Measurements from ENCODE around the gene SORBS1.

Gene SORBS1

GRCh38 chr10:95397747-95398146, 163.4 kb downstream of the SORBS1 start:
- 100% methylated on average over 2 of the region's 3 CpGs; no CpG with 5 or more reads in 1 of the 2 experiments for WGBS, 2 experiments (ENCODE audit: insufficient coverage in 2 of 2)
- H3K36me3 ChIP-seq (ENCODE audit: control insufficient read depth, insufficient read depth, low read length) = peaks cover 10% of the 10 kb centered on the region

GRCh38 chr10:95395947-95396449, 165.2 kb downstream of the SORBS1 start:
- peaks cover 10% of the 10 kb centered on the region for H3K36me3 ChIP-seq (ENCODE audit: control insufficient read depth, insufficient read depth, low read length)
- H3K4me1 ChIP-seq (ENCODE audit: control insufficient read depth, insufficient read depth, low read length, poor library complexity, severe bottlenecking) = no peaks in the 10 kb centered on the region
- H3K27ac ChIP-seq (ENCODE audit: low read depth, low read length, severe bottlenecking) = no peak overlapping the region
- H3K4me3 ChIP-seq (ENCODE audit: extremely low read depth, insufficient read depth, low read length, poor library complexity, severe bottlenecking) = no peak overlapping the region
- no peaks in the 10 kb centered on the region for H3K9me3 ChIP-seq (ENCODE audit: control insufficient read depth, low read length)
- whole genome bisulfite sequencing, 2 experiments (ENCODE audit: insufficient coverage in 2 of 2) = 94 to 95% methylated on average over 7 to 9 of the region's 10 CpGs

More at GRCh38 chr10:95397747-95398146, 163.4 kb downstream of the SORBS1 start:
- no peak overlapping the region for H3K27ac ChIP-seq (ENCODE audit: low read depth, low read length, severe bottlenecking)
- no peak overlapping the region for H3K4me3 ChIP-seq (ENCODE audit: extremely low read depth, insufficient read depth, low read length, poor library complexity, severe bottlenecking)
- no peaks in the 10 kb centered on the region for H3K9me3 ChIP-seq (ENCODE audit: control insufficient read depth, low read length)
- no peaks in the 10 kb centered on the region for H3K4me1 ChIP-seq (ENCODE audit: control insufficient read depth, insufficient read depth, low read length, poor library complexity, severe bottlenecking)

- Histone ChIP-seq H3K4me3 (ENCODE audit: extremely low read depth, insufficient read depth, low read length, poor library complexity, severe bottlenecking) (no peak overlapping the region), H3K27ac (ENCODE audit: low read depth, low read length, severe bottlenecking) (no peak overlapping the region), H3K9me3 (ENCODE audit: control insufficient read depth, low read length) (no peaks in the 10 kb centered on the region), H3K36me3 (ENCODE audit: control insufficient read depth, insufficient read depth, low read length) (peaks cover 10% of the 10 kb centered on the region), H3K4me1 (ENCODE audit: control insufficient read depth, insufficient read depth, low read length, poor library complexity, severe bottlenecking) (no peaks in the 10 kb centered on the region)
- 100% methylated on average over 3 of the region's 6 CpGs; no CpG with 5 or more reads in 1 of the 2 experiments for WGBS, 2 experiments (ENCODE audit: insufficient coverage in 2 of 2)
These were observed 166.8 kb downstream of the SORBS1 start for GRCh38 chr10:95394161-95394880.

GRCh38 chr10:95392681-95393164, 168.4 kb downstream of the SORBS1 start:
- 93% methylated on average over 5 of the region's 7 CpGs for WGBS, 2 experiments (ENCODE audit: insufficient coverage in 2 of 2)
- Histone ChIP-seq H3K4me1 (ENCODE audit: control insufficient read depth, insufficient read depth, low read length, poor library complexity, severe bottlenecking) (no peaks in the 10 kb centered on the region), H3K9me3 (ENCODE audit: control insufficient read depth, low read length) (no peaks in the 10 kb centered on the region), H3K4me3 (ENCODE audit: extremely low read depth, insufficient read depth, low read length, poor library complexity, severe bottlenecking) (no peak overlapping the region), H3K36me3 (ENCODE audit: control insufficient read depth, insufficient read depth, low read length) (peaks cover 4% of the 10 kb centered on the region), H3K27ac (ENCODE audit: low read depth, low read length, severe bottlenecking) (no peak overlapping the region)

- Histone ChIP-seq H3K27ac (ENCODE audit: low read depth, low read length, severe bottlenecking) (no peak overlapping the region), H3K36me3 (ENCODE audit: control insufficient read depth, insufficient read depth, low read length) (peaks cover 4% of the 10 kb centered on the region), H3K9me3 (ENCODE audit: control insufficient read depth, low read length) (no peaks in the 10 kb centered on the region), H3K4me3 (ENCODE audit: extremely low read depth, insufficient read depth, low read length, poor library complexity, severe bottlenecking) (no peak overlapping the region), H3K4me1 (ENCODE audit: control insufficient read depth, insufficient read depth, low read length, poor library complexity, severe bottlenecking) (no peaks in the 10 kb centered on the region)
- no CpG with 5 or more reads among the region's 3 CpGs for WGBS, 2 experiments (ENCODE audit: insufficient coverage in 2 of 2)
These were observed 169.0 kb downstream of the SORBS1 start for GRCh38 chr10:95392217-95392584.

GRCh38 chr10:95391581-95392216, 169.5 kb downstream of the SORBS1 start:
- Histone ChIP-seq H3K36me3 (ENCODE audit: control insufficient read depth, insufficient read depth, low read length) (peaks cover under 1% of the 10 kb centered on the region), H3K9me3 (ENCODE audit: control insufficient read depth, low read length) (no peaks in the 10 kb centered on the region), H3K4me3 (ENCODE audit: extremely low read depth, insufficient read depth, low read length, poor library complexity, severe bottlenecking) (no peak overlapping the region), H3K27ac (ENCODE audit: low read depth, low read length, severe bottlenecking) (no peak overlapping the region), H3K4me1 (ENCODE audit: control insufficient read depth, insufficient read depth, low read length, poor library complexity, severe bottlenecking) (no peaks in the 10 kb centered on the region)
- 40 to 55% methylated on average over 1 to 3 of the region's 4 CpGs for WGBS, 2 experiments (ENCODE audit: insufficient coverage in 2 of 2)

- 100% methylated on average over 1 of the region's 1 CpG for WGBS, 2 experiments (ENCODE audit: insufficient coverage in 2 of 2)
- Histone ChIP-seq H3K4me1 (ENCODE audit: control insufficient read depth, insufficient read depth, low read length, poor library complexity, severe bottlenecking) (no peaks in the 10 kb centered on the region), H3K27ac (ENCODE audit: low read depth, low read length, severe bottlenecking) (no peak overlapping the region), H3K36me3 (ENCODE audit: control insufficient read depth, insufficient read depth, low read length) (no peaks in the 10 kb centered on the region), H3K4me3 (ENCODE audit: extremely low read depth, insufficient read depth, low read length, poor library complexity, severe bottlenecking) (no peak overlapping the region), H3K9me3 (ENCODE audit: control insufficient read depth, low read length) (no peaks in the 10 kb centered on the region)
These were observed 170.0 kb downstream of the SORBS1 start for GRCh38 chr10:95391164-95391563.

GRCh38 chr10:95389982-95390381, 171.2 kb downstream of the SORBS1 start:
- no peaks in the 10 kb centered on the region for H3K9me3 ChIP-seq (ENCODE audit: control insufficient read depth, low read length)
- H3K4me3 ChIP-seq (ENCODE audit: extremely low read depth, insufficient read depth, low read length, poor library complexity, severe bottlenecking) = no peak overlapping the region
- no peak overlapping the region for H3K27ac ChIP-seq (ENCODE audit: low read depth, low read length, severe bottlenecking)
- H3K36me3 ChIP-seq (ENCODE audit: control insufficient read depth, insufficient read depth, low read length) = no peaks in the 10 kb centered on the region
- no peaks in the 10 kb centered on the region for H3K4me1 ChIP-seq (ENCODE audit: control insufficient read depth, insufficient read depth, low read length, poor library complexity, severe bottlenecking)
- WGBS, 2 experiments (ENCODE audit: insufficient coverage in 2 of 2) = 94 to 98% methylated on average over 4 of the region's 4 CpGs

- H3K4me1 ChIP-seq (ENCODE audit: control insufficient read depth, insufficient read depth, low read length, poor library complexity, severe bottlenecking) = no peaks in the 10 kb centered on the region
- H3K27ac ChIP-seq (ENCODE audit: low read depth, low read length, severe bottlenecking) = no peak overlapping the region
- no peaks in the 10 kb centered on the region for H3K9me3 ChIP-seq (ENCODE audit: control insufficient read depth, low read length)
- no peak overlapping the region for H3K4me3 ChIP-seq (ENCODE audit: extremely low read depth, insufficient read depth, low read length, poor library complexity, severe bottlenecking)
- WGBS, 2 experiments (ENCODE audit: insufficient coverage in 2 of 2) = 69 to 73% methylated on average over 2 of the region's 2 CpGs
- no peaks in the 10 kb centered on the region for H3K36me3 ChIP-seq (ENCODE audit: control insufficient read depth, insufficient read depth, low read length)
These were observed 172.0 kb downstream of the SORBS1 start for GRCh38 chr10:95389176-95389575.

GRCh38 chr10:95388539-95388938, 172.6 kb downstream of the SORBS1 start:
- Histone ChIP-seq H3K4me3 (ENCODE audit: extremely low read depth, insufficient read depth, low read length, poor library complexity, severe bottlenecking) (no peak overlapping the region), H3K36me3 (ENCODE audit: control insufficient read depth, insufficient read depth, low read length) (no peaks in the 10 kb centered on the region), H3K27ac (ENCODE audit: low read depth, low read length, severe bottlenecking) (no peak overlapping the region), H3K4me1 (ENCODE audit: control insufficient read depth, insufficient read depth, low read length, poor library complexity, severe bottlenecking) (no peaks in the 10 kb centered on the region), H3K9me3 (ENCODE audit: control insufficient read depth, low read length) (no peaks in the 10 kb centered on the region)
- WGBS, 2 experiments (ENCODE audit: insufficient coverage in 2 of 2) = 75 to 100% methylated on average over 1 of the region's 1 CpG

GRCh38 chr10:95388109-95388471, 173.1 kb downstream of the SORBS1 start:
- WGBS, 2 experiments (ENCODE audit: insufficient coverage in 2 of 2) = 93 to 100% methylated on average over 1 to 4 of the region's 5 CpGs
- Histone ChIP-seq H3K4me3 (ENCODE audit: extremely low read depth, insufficient read depth, low read length, poor library complexity, severe bottlenecking) (no peak overlapping the region), H3K27ac (ENCODE audit: low read depth, low read length, severe bottlenecking) (no peak overlapping the region), H3K36me3 (ENCODE audit: control insufficient read depth, insufficient read depth, low read length) (no peaks in the 10 kb centered on the region), H3K9me3 (ENCODE audit: control insufficient read depth, low read length) (no peaks in the 10 kb centered on the region), H3K4me1 (ENCODE audit: control insufficient read depth, insufficient read depth, low read length, poor library complexity, severe bottlenecking) (no peaks in the 10 kb centered on the region)
